DND-41 (cell line): ENCODE measurements around the gene ARHGAP24.

Experiments used
- CTCF ChIP-seq: IDR thresholded peaks from 2 replicates; pipeline ENCODE4 v1.5.1; 2012; ENCODE audit warnings: borderline replicate concordance, low read length, moderate library complexity, mild to moderate bottlenecking; ENCODE audit not compliant: poor library complexity, severe bottlenecking; ENCODE audit errors: extremely low read depth
- EZH2 ChIP-seq: IDR thresholded peaks from 3 replicates; pipeline ENCODE4 v1.6.1; 2012; ENCODE audit warnings: borderline replicate concordance, low read depth, mild to moderate bottlenecking, moderate library complexity, low read length, inconsistent platforms; ENCODE audit not compliant: severe bottlenecking

DNA sequence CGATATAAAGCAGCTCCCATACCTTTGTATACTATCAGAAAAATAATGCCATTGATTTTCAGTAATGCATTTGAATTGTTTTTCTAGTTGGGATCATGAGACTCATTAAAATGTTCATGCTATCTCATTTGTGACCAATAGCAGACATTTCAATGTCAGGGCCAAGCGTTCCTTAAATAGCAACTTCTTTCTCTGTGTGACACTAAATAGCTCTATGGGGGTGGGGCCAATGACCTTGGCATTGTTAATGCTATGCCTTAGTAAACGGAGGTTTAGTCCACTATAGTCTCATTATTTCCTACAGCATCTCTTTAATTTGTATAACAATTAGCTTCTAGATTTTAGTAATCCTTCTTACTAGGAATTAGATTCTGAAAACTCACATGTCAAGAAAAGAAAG, 48.6 kb upstream of the ARHGAP24 start:
- TF ChIP-seq CTCF (no peak), EZH2 (no peak)
